NT2/D1 (cell line): ENCODE measurements around the gene ABCA13.

ENCODE experiments used
- DNase-seq: peaks from one replicate; pipeline ENCODE4 v3.0.0-alpha.2; 2011; ENCODE audit warnings: low read depth, low spot score
- H3K27me3 ChIP-seq: 2 replicates; pipeline ENCODE4 v1.6.0; 2011; ENCODE audit warnings: mild to moderate bottlenecking; ENCODE audit not compliant: insufficient read length, insufficient read depth
- H3K36me3 ChIP-seq: 2 replicates; pipeline ENCODE4 v1.6.1; 2011; ENCODE audit warnings: mild to moderate bottlenecking, low read length, mixed read lengths; ENCODE audit not compliant: insufficient read depth, insufficient read length
- H3K4me1 ChIP-seq: 2 replicates; pipeline ENCODE4 v1.5.1; 2011; ENCODE audit not compliant: insufficient read depth, insufficient read length
- H3K4me3 ChIP-seq: 2 replicates; pipeline ENCODE4 v1.5.1; 2011; ENCODE audit warnings: low read depth; ENCODE audit not compliant: insufficient read length
- H3K9ac ChIP-seq: 2 replicates; pipeline ENCODE4 v1.6.0; 2011; ENCODE audit warnings: low read depth; ENCODE audit not compliant: insufficient read length
- H3K9me3 ChIP-seq: 2 replicates; pipeline ENCODE4 v1.5.1; 2011; ENCODE audit warnings: mild to moderate bottlenecking, low read length; ENCODE audit not compliant: insufficient read depth
- SUZ12 ChIP-seq: IDR thresholded peaks from 2 replicates; pipeline ENCODE4 v1.6.1; 2011; ENCODE audit not compliant: insufficient read length, insufficient read depth; ENCODE audit errors: extremely low read depth
- YY1 ChIP-seq: IDR thresholded peaks from 2 replicates; pipeline ENCODE4 v1.6.1; 2011; ENCODE audit not compliant: insufficient read length, insufficient read depth
- ZNF274 ChIP-seq: IDR thresholded peaks from 2 replicates; pipeline ENCODE4 v1.6.1; 2011; ENCODE audit warnings: mild to moderate bottlenecking, low read depth, low read length

Gene ABCA13

GRCh38 chr7:48173756-48174382, 2.6 kb downstream of the ABCA13 start:
- Histone ChIP-seq H3K4me3 (no peak overlapping the region), H3K36me3 (no peaks in the 10 kb centered on the region), H3K9ac (no peak overlapping the region), H3K9me3 (peaks cover 7% of the 10 kb centered on the region; the same call in 1 of the 2 replicates), H3K27me3 (no peaks in the 10 kb centered on the region), H3K4me1 (peaks cover 4% of the 10 kb centered on the region)
- no peak for DNase-seq
- TF ChIP-seq YY1 (no peak), ZNF274 (no peak), SUZ12 (no peak)

GRCh38 chr7:48175019-48175418, 3.8 kb downstream of the ABCA13 start:
- TF ChIP-seq YY1, result no peak
- no peak for TF ChIP-seq SUZ12
- TF ChIP-seq ZNF274, result no peak
- H3K27me3 ChIP-seq, result no peaks in the 10 kb centered on the region
- H3K4me3 ChIP-seq, result no peak overlapping the region

GRCh38 chr7:48176356-48176893, 5.2 kb downstream of the ABCA13 start:
- H3K9me3 ChIP-seq, result no peaks in the 10 kb centered on the region
- H3K9ac ChIP-seq, result no peak overlapping the region
- H3K4me1 ChIP-seq, result peaks cover 4% of the 10 kb centered on the region
- H3K36me3 ChIP-seq, result no peaks in the 10 kb centered on the region
- TF ChIP-seq ZNF274, result no peak
- no peak for TF ChIP-seq YY1
- TF ChIP-seq SUZ12, result no peak
- no peaks in the 10 kb centered on the region for H3K27me3 ChIP-seq
- H3K4me3 ChIP-seq, result no peak overlapping the region
- no peak for DNase-seq

More at GRCh38 chr7:48175019-48175418, 3.8 kb downstream of the ABCA13 start:
- H3K4me1 ChIP-seq, result peaks cover 4% of the 10 kb centered on the region
- no peaks in the 10 kb centered on the region for H3K36me3 ChIP-seq
- no peaks in the 10 kb centered on the region for H3K9me3 ChIP-seq
- no peak for DNase-seq
- H3K9ac ChIP-seq, result no peak overlapping the region

GRCh38 chr7:48177271-48177670, 6.0 kb downstream of the ABCA13 start:
- no peak for TF ChIP-seq ZNF274
- TF ChIP-seq YY1, result no peak
- TF ChIP-seq SUZ12, result no peak
- DNase-seq, result no peak
- H3K9ac ChIP-seq, result peak overlapping the region; percentile 43

GRCh38 chr7:48179496-48180030, 8.3 kb downstream of the ABCA13 start:
- TF ChIP-seq ZNF274 (no peak), SUZ12 (no peak)
- no peaks in the 10 kb centered on the region for H3K36me3 ChIP-seq
- H3K9me3 ChIP-seq, result no peaks in the 10 kb centered on the region
- DNase-seq, result no peak
- peaks cover 4% of the 10 kb centered on the region for H3K4me1 ChIP-seq
- H3K9ac ChIP-seq, result no peak overlapping the region
- H3K4me3 ChIP-seq, result no peak overlapping the region
- H3K27me3 ChIP-seq, result no peaks in the 10 kb centered on the region

More at GRCh38 chr7:48177271-48177670, 6.0 kb downstream of the ABCA13 start:
- no peak overlapping the region for H3K4me3 ChIP-seq
- peaks cover 4% of the 10 kb centered on the region for H3K4me1 ChIP-seq
- H3K9me3 ChIP-seq, result no peaks in the 10 kb centered on the region
- no peaks in the 10 kb centered on the region for H3K36me3 ChIP-seq
- H3K27me3 ChIP-seq, result no peaks in the 10 kb centered on the region

- DNase-seq, result no peak
- peaks cover 4% of the 10 kb centered on the region for H3K4me1 ChIP-seq
- H3K9ac ChIP-seq, result no peak overlapping the region
- no peaks in the 10 kb centered on the region for H3K36me3 ChIP-seq
- H3K9me3 ChIP-seq, result no peaks in the 10 kb centered on the region
- no peak overlapping the region for H3K4me3 ChIP-seq
- no peaks in the 10 kb centered on the region for H3K27me3 ChIP-seq
- TF ChIP-seq YY1, result no peak
- TF ChIP-seq SUZ12, result no peak
- no peak for TF ChIP-seq ZNF274
Measured at GRCh38 chr7:48180981-48181380, 9.7 kb downstream of the ABCA13 start.

GRCh38 chr7:48182718-48183369, 11.6 kb downstream of the ABCA13 start:
- Histone ChIP-seq H3K27me3 (no peaks in the 10 kb centered on the region), H3K36me3 (no peaks in the 10 kb centered on the region), H3K4me3 (no peak overlapping the region), H3K9ac (no peak overlapping the region), H3K9me3 (peaks cover 14% of the 10 kb centered on the region), H3K4me1 (no peaks in the 10 kb centered on the region)
- no peak for TF ChIP-seq SUZ12
- TF ChIP-seq YY1, result no peak
- no peak for TF ChIP-seq ZNF274
- DNase-seq, result peak; percentile 40
